Vagina (tissue), 2 donors: ENCODE measurements around the gene GLG1. TPM values are rescaled to one million over a fixed set of nuclear protein-coding genes. Genes with fewer than 3 reads are reported as not detected.
"Not testable (repeated sequence)": the region's sequence is repeated elsewhere in the genome, so short reads cannot be mapped to it uniquely, and the experiment has no call there.

Experiments used
- DNase-seq, 2 donors: peaks; one replicate each; pipeline ENCODE4 v3.0.0-alpha.2; 2017; ENCODE audit errors: extremely low spot score in 2 of 2
- H3K27ac ChIP-seq: fragments of 200-600 bp; sonication (generic); one replicate; pipeline ENCODE4 v1.5.1; 2019
- H3K27me3 ChIP-seq: fragments of 200-600 bp; sonication (generic); one replicate; pipeline ENCODE4 v1.5.1; 2019
- H3K36me3 ChIP-seq, 2 donors: fragments of 200-600 bp; sonication (generic); one replicate each; pipeline ENCODE4 v1.5.1; 2017 to 2019
- H3K4me1 ChIP-seq: fragments of 200-600 bp; sonication (generic); one replicate; pipeline ENCODE4 v1.5.1; 2019
- H3K4me3 ChIP-seq, 2 donors: fragments of 200-600 bp; sonication (generic); 1 replicate in 1 of 2; 2 replicates in 1 of 2; pipeline ENCODE4 v1.5.1; 2016 to 2019
- H3K9me3 ChIP-seq: fragments of 200-600 bp; sonication (generic); one replicate; pipeline ENCODE4 v1.5.1; 2019
- intact Hi-C: fragments of 100-400 bp; cut with DNase I; formaldehyde crosslinking; loops from one replicate; pipeline ENCODE4 v1.15.1; 2023
- total RNA-seq: library from RNA; depleted of rRNA; stranded (reverse); fragments of >200 nt; gene quantifications from one replicate; pipeline ENCODE4 v1.2.3, GENCODE V29; 2016

Gene GLG1
- total RNA-seq, 1 donor from 2014 or later, result 76.9 TPM

DNA sequence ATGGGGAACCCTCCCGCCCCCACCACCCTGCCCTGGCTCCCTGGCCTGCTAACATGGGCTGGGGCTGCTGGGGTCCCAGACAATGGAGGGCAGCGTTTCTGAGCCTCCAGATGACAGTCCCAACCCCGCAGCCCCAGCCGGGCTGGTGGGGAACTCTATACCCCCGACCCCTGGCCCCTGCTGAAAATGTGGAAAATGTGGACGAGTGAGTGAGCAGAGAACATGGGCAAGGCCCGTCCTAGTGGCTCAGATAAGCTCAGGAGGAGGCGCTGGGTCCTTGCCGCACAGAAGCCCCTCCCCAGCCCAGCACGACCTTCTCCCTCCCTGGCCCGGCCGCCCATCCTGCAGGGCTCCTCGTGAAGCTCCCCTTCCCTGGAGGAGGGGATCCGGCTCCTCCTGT, 187.1 kb downstream of the GLG1 start:
- H3K4me3 ChIP-seq, H3K4me1 ChIP-seq, H3K27me3 ChIP-seq, H3K27ac ChIP-seq, intact Hi-C loops, H3K9me3 ChIP-seq, H3K36me3 ChIP-seq, DNase-seq: not testable (repeated sequence)

DNA sequence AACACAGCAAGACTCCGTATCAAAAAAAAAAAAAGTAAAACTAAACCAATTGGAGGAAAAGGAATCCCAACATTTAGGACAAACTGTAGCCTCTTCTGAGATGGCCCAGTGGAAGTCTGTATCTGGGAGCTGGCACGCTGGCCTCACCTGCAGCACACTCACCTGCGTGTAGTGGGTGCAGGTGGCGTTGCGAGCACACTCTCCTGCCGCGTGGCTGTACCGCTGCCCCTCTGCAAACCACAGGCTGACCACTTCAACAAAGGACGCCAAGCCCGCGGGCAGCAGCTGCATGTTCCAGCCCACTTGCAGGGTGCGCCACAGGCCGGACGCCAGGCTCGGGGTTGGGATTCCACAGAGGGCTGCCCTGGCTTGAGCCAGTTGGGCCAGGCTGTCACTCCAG, 189.0 kb downstream of the GLG1 start:
- H3K27ac ChIP-seq, H3K9me3 ChIP-seq, intact Hi-C loops, DNase-seq, H3K36me3 ChIP-seq, H3K4me1 ChIP-seq, H3K27me3 ChIP-seq, H3K4me3 ChIP-seq: not testable (repeated sequence)

DNA sequence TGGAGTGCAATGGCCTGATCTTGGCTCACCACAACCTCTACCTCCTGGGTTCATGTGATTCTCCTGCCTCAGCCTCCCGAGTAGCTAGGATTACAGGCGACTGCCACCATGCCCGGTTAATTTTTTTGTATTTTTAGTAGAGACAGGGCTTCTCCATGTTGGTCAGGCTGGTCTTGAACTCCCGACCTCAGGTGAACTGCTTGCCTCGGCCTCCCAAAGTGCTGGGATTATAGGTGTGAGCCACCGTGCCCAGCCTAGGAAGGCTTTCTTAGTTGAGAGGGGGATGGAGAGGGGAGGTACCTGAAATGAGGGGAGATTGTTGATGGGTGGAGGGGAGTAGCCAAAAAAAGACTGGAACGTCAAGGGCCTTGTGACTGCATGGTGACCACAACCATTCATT, 193.0 kb downstream of the GLG1 start:
- H3K9me3 ChIP-seq, H3K4me1 ChIP-seq, DNase-seq, intact Hi-C loops, H3K27me3 ChIP-seq, H3K4me3 ChIP-seq, H3K27ac ChIP-seq, H3K36me3 ChIP-seq: not testable (repeated sequence)

DNA sequence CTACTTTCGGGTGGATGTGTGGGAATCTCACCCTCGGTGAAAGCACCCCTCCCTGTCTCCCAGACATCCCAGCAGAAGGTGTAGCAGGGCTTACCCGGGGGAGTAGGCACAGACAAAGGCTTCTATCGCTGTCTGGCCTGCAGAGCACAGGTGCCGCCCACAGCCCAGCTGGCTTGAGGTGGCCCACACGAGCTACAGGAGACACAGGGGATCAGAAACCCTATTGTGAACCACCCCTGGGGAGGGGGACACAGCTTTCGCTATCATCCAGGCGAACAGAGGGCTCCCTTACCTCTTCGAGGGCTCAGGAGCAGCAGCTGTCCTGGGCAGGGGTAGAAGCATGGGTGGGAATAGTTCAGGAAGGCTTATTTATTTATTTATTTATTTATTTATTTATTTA, 193.4 kb downstream of the GLG1 start:
- H3K9me3 ChIP-seq, intact Hi-C loops, H3K27me3 ChIP-seq, H3K4me3 ChIP-seq, H3K4me1 ChIP-seq, H3K27ac ChIP-seq, H3K36me3 ChIP-seq, DNase-seq: not testable (repeated sequence)

DNA sequence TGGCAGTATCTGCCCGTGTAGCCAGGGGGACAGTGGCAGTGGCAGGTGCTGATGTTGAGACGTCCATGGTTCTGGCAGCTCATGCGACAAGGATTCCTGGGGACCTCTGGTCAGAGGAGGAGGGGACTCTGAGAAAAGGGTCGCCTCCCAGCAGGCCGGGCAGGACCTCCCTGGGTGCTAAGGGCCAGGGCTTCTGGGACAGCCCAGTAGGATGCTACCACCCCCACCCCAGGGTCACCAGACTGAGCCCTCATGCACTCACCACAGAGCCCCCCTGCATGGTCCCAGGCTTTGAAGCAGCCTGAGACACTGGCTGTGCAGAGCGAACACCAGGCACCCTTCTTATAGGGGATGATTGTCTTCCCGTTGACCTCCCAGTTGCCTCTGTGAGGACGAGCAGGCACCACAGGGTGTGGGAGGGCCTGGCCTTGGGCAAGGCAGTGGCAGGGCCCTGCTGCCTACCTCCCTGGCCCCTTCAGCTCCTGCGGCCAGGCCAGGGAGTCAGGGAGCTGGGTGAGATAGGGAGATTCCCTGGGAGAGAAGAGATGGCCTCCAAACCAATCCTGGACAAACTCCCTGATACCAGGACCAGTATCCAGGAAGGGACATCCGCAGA, 194.0 kb downstream of the GLG1 start:
- H3K36me3 ChIP-seq, H3K27ac ChIP-seq, H3K9me3 ChIP-seq, intact Hi-C loops, H3K4me3 ChIP-seq, DNase-seq, H3K27me3 ChIP-seq, H3K4me1 ChIP-seq: not testable (repeated sequence)

DNA sequence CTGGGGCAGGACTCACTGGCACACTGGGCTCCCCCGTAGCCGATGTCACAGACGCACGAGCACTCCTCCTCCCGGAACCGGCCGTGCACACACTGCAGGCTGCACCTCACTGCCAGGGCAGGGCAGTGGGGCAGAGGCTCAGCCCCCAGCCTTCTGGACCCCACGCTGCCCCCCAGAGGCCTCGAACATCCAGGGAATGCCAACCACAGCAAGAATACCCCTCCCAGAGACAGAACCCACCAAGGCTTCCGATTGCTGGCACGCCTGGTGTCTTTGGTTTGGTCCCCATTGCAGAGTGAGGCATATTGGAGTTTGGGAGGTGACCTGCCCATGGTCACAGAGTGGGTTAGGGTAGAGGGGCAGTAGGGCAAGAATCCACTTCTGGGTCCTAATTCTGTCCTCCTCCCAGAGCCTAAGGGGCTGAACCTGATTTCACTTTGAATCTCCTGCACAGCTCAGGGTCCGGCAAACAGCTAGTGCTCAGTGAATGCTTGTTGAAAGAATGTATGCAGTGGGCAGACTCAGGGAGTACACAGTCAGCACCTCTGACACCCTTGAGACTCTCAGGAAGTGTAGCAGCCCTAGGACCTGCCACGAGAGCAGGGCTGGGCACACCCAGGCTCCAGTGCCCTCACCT, 194.7 kb downstream of the GLG1 start:
- H3K36me3 ChIP-seq, intact Hi-C loops, DNase-seq, H3K9me3 ChIP-seq, H3K27ac ChIP-seq, H3K4me1 ChIP-seq, H3K27me3 ChIP-seq, H3K4me3 ChIP-seq: not testable (repeated sequence)

DNA sequence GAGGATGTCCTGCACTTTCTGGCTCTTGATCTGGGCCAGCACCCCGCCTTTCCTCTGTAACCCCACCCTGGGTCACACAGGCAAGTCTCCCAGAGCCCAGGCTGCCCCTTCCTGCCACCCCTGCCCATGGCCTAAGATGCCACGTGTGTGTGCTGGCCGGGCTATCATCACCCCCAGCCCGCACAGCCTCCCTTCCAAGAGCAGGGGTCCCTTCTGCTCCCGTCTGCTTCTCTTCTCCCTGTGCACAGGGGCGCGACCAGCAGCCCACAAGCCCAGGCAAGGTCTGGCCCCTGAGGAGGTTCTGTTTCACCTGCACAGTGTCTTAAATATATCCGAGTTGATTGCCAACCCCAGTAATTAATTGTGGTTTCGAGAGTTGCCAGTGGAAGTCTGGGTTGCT, 195.9 kb downstream of the GLG1 start:
- H3K9me3 ChIP-seq, DNase-seq, H3K27ac ChIP-seq, H3K36me3 ChIP-seq, H3K27me3 ChIP-seq, H3K4me1 ChIP-seq, H3K4me3 ChIP-seq, intact Hi-C loops: not testable (repeated sequence)

DNA sequence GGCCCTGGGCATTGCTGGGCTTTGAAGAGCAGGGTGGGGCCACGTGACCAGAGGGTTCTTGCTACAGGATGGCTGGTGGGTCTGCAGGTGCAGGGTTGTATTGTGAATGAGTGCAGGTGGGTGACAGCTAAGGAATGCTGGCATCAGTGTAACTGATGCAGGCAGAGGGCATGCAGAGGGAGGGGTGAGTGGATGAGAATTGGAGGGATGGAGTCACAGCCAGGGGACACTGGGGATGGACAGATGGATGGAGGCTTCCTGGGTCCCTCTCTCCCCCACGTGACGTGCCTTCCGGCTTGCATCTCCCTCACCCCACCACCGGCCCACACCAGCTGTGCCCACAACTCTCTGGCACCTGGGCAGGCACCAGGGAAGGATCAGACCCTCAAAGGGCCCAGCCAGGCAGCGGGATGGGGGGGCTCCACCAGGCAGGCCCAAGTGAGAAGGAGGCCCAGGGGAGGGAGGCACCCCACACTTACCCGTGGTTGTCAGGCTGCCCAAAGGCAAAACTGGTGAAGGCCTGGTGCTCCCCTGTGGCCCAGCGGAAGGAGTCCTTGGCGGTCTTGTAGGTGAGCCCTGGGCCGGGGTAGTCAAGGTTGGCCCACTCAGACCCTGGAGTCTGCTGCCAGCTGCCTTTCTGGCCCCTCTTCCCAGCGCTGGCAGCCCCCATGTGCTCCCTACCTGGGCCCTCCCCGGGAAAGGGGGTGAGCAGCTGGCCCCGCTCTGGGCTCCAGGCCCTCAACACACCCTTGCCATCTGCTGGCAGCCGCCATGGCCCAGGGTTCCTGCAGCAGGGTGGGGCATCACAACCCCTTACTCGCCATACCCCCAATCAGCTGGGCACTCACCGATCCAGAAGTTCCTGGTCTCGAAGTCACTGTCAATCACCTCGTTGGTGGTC, 196.6 kb downstream of the GLG1 start:
- H3K9me3 ChIP-seq, intact Hi-C loops, H3K36me3 ChIP-seq, H3K4me3 ChIP-seq, H3K27me3 ChIP-seq, H3K27ac ChIP-seq, DNase-seq, H3K4me1 ChIP-seq: not testable (repeated sequence)

DNA sequence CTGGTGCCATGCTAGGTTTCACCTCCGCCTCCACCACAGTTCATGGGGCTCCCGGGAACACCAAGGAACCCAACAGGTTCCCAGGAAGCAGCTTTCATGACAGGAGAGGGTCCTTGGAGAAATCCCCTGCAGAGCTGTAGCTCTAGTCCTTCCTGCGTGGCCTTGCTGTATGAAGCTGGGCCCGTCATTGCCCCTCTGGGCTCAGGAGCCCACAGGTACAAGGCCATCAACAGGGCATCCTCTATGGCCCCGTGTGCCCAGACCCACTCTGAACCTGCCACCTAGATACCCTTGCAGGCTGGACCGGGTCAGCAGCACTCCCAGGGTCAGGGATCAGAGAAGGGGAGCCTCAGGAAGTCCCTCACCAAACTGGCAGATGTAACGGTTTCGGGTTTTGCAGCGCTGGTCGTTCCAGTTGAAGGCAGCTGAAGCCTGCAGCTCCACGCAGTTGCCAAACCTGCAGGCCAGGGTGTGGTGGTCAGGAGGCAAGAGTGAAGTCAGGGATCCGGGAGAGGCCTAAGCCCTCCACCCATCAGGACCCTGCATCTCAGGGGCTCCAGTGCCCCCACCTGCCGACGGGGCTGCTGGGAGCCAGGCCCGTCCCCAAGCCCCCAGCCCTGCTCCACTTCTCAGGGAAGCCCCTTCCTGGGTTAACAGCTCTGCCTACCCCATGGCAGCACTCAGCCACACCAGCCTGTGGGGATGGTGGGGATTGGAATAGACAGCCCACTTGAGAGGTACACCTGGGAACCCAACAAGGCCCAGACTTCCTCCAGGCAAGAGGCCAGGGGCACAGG, 197.5 kb downstream of the GLG1 start:
- H3K4me1 ChIP-seq, H3K36me3 ChIP-seq, H3K27me3 ChIP-seq, H3K4me3 ChIP-seq, DNase-seq, H3K9me3 ChIP-seq, H3K27ac ChIP-seq, intact Hi-C loops: not testable (repeated sequence)

DNA sequence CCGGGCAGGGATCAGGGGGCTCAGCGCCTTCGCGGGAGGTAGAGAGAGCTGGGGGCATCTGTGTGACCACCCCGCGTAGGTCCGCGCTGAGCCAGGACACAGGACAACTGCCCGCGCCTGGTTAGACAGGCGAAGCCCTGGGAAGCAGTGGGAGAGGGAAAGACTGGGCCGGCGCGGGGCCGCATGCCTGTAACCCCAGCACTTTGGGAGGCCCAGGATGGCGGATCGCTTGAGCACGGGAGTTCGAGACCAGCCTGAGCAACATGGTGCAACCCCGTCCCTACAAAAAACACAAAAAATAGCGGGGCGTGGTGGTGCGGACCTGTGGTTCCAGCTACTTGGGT, 199.6 kb downstream of the GLG1 start:
- intact Hi-C loops, H3K36me3 ChIP-seq, H3K4me1 ChIP-seq, H3K9me3 ChIP-seq, H3K27me3 ChIP-seq: not testable (repeated sequence)
- peak overlapping the region; percentile 74 for H3K27ac ChIP-seq
- peak overlapping the region; percentile 43 to 46 for H3K4me3 ChIP-seq
- peak in 1 of 2 donors; percentile 77 for DNase-seq

DNA sequence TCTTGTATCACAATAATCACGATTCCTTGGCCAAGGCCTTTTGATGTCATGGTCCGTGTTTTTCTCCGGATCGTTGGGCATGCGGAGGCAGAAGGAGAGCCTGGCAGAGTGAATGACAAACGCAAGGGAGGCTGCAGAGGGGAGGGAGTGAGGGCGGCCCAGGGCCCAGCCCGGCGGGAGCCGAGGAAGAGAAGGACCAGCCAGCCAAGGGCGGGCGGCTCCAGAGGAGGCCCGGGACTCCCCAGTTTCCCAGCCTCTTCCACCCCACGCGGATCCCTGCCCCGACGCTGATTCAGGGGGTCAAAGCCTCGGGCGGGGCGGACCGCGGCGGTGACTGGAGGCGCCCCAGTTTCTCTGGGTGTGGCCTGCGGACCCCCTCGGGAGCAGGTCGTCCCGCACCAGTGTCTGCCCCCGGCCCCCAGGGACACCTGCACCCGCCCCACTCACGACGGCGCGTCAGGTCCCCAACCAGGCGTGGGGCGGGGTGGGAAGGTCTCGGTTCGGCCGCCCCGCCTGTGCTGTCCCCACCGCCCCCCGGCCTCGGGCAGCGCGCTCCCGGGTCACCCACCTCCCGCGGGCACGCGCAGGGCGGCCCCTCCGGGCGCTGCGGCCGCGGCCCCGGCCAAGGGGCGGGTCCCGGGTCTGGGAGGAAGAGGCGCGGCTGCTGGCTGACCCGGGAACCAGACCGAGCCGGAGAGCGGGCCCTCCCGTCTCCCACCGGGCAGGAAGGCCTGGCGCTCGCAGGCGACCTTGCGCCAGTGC, 200.1 kb downstream of the GLG1 start:
- H3K9me3 ChIP-seq, DNase-seq, H3K27me3 ChIP-seq, intact Hi-C loops, H3K36me3 ChIP-seq, H3K4me1 ChIP-seq: not testable (repeated sequence)
- Histone ChIP-seq H3K27ac (peak overlapping the region; percentile 74), H3K4me3 (peak overlapping the region; percentile 43 to 46)

DNA sequence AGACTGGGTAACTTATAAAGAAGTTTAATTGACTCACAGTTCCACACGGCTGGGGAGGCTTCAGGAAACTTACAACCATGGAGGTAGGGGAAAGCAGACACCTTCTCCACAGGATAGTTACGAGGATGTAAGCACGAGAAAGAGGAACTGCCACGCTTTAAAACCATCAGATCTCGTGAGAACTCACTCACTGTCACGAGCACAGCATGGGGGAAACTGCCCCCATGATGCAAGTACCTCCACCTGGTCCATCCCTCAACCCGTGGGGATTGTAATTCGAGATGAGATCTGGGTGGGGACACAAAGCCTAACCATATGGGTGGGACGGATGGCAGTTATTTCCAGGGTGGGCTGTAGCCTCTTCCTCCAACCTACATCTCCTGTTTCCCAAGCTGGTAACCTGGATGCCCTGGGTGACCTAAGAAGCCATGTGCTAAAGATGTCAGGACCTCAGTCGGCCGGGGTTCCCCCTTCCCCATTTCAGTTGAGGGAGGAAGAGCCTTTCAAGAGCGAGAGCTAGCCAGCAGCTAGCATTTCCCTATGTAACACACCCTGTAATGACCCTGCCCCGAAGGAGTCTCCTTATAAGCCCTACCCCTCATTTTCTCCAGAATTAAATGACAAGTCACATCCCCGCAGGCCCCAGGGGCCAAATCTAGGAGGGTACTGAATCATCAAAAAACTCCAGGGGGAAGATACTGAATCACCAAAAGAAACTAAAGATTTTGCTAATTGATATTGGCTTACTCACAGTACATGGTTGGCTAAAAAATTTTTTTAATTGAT, 202.6 kb downstream of the GLG1 start:
- H3K9me3 ChIP-seq, intact Hi-C loops, H3K4me3 ChIP-seq: not testable (repeated sequence)

More for the DNA sequence above, 202.6 kb downstream of the GLG1 start:
- not testable (repeated sequence) for H3K27ac ChIP-seq, H3K27me3 ChIP-seq, H3K4me1 ChIP-seq, DNase-seq, H3K36me3 ChIP-seq
